Inflammatory macrophage treated with lipopolysaccharide for 1 hour (primary cell): ENCODE results near the gene TRAPPC2L.

Experiments
- DNase-seq, 2 donors: peaks; one replicate each; pipeline ENCODE4 v3.0.0-alpha.2; 2020 to 2022

The TRAPPC2L gene

DNA sequence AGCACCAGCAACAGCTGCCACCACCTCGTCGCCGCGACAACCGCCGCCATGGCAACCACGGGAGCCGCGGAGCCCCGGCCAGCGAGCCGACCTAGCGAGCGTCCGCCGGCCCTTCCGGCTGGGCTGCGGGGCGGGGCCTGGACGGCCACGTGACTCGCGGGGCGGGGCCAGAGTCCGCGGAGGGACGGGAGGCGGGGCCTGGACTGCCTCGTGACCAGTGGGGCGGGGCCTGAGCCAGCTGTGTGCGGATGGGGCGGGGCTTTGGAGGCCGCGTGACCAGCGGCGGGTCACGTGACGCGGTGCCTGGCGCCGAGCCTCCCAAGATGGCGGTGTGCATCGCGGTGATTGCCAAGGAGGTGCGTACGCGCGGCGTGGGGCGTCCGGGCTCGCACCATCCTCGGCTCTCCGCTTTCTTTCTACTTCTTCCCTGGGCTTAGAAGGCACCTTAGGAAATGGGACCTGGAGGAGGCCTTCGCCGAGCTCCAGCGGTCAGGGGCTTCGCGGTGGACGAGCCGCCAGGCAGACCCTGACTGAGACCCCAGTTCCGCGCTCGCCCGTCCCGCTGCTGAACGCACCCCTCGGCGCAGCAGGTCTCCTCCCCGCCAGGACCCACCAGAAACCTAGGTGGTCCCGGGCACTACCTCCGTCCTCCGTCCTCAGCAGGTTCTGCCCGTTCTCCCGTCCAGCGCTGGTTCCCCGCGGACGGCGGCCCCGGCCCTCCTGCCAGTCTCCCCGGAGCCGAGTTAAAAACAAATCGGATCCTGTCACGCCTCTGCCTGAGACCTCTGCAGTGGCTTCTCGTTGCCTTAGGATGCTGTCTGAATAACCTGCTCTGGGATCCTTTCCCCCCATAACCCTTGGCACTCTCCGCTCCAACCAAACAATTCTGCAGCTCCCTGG is at the start of gene TRAPPC2L, which contains the start of gene GALNS:
TSS of gene TRAPPC2L (plus strand) at position 300 of the 900 bp plus-strand sequence. CDS start at position 324, 24 bp downstream.
TSS of gene GALNS (minus strand) at position 120 of the 900 bp plus-strand sequence. CDS start at position 50, 70 bp downstream.
- DNase-seq: peak; percentile 93 to 99

DNA sequence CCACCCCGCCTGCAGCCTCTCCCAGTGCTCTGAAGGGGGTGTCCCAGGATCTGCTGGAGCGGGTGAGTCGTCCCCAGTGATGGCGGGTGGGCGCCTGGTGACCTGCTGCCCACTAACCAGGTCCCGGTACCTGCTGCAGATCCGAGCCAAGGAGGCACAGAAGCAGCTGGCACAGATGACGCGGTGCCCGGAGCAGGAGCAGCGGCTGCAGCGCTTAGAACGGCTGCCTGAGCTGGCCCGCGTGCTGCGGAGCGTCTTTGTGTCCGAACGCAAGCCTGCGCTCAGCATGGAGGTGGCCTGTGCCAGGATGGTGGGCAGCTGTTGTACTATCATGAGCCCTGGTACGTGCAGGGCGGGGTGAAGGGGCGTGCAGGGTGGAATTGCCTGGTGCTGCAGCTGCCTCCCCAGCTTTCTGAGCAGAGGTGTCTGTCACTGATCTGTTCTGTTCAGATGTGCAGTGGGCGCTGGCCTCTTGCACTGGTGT is 49.7 kb upstream of the TRAPPC2L start:
- DNase-seq: no peak

GRCh38 chr16:88807626-88808453 is 49.1 kb upstream of the TRAPPC2L start:
- DNase-seq: no peak

DNA sequence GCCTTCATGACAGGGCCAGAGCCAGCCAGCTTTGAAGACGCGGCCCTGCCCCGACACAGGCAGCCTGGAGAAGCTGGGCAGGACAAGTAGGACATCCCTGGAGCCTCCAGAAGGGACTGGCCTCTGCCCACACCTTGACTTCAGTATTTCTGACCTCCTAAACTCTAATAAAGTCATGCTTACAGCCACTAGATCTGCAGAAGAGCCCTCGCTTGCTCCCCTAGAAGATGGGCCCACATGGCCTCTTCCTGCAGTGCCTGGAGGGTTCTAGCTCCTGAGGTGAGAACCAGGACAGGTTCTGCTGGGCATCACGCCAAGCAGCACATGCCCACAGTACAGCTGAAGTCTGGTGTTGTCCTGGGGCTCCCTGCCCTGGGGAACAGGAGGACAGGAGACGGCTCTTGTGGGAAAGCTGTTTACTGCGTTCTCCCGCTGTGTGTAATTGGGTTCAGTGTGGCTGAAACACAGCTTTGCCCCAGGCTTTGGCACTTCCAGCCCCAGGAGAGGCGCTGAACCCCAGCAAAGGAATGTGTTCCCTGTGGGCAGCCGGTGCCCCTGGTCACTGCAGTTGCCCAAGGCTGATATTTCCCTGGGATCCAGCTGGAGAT is 47.8 kb upstream of the TRAPPC2L start:
- no peak for DNase-seq

- no peak for DNase-seq
Measured at GRCh38 chr16:88809676-88810165, 47.2 kb upstream of the TRAPPC2L start.

DNA sequence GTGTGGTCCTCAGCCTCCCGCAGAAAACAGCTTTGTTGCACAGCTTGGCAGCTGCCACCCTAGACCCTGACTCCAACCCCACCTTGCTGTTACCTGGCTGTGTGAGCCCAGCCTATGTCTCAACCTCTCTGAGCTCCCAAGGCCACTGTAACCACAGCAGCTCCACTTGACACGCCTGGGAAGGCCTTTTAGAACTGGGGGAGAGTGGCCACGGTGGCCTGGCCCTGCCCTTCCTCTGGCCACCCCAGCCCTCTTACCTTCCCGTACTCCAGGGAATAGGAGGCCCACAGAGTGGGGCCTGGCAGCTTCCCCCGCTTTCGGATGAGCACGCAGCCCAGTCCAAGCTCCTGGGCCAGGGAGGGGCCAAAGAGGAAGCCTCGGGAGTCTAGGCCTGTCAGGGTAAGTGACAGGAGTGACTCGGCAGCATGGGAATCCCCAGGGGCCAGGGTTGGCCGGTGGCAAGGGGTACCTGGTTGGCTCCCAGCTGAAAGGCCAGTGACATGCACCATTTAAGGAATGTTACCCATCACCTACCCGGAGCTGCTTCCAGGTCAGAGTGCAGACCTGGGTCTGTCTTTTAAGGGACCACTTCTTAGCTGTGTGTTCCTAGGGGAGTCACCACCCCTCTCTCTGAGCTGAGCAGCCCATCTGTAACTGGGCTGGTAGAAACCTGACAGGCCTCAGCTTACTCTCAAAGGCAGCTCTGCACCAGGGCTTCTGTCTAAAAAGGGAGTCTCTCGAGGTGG is 46.6 kb upstream of the TRAPPC2L start:
- peak; percentile 65 to 67 for DNase-seq

DNA sequence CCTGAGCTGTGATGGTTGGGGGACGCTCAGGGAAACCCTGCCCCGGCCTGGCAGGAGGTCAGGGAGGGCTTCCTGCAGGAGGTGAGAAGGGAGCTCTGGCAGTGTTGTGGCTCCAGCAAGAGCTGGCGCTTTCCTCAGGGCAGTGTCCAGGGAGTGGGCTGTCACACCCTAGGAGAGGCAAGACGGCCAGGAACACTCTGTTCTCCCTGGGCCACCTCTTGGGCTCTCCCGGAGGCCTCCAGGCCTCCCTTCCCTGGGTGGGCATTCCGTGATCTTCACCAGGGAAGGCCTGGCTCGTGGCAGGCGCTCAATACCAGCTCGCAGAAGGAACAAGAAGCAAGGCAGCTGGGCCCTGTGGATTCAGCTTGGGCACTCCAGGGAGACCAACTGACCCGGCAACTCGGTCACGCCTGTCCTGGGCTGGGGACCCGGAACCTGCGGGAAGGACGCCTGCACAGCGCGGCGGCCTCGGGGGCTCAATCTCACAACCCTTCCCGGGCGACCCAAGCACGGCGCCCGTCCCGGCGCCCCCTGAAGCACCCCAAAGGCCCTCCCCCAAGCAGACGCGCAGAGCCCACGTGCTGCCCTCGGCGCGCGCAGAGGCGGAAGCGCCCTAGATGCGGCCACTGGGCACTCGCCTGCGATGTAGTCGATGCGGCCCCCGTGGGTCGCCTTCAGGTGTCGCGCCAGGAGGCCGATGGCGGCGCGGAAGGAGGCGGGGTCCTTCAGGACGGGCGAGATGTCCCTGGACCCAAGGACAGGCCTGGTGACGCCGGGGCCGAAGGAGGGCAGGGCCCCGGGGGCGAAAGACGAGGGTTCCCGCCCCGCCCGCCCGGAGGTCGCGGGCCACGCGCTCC is 45.8 kb upstream of the TRAPPC2L start:
- peak; percentile 68 to 72 for DNase-seq

GRCh38 chr16:88811769-88812512 is 45.0 kb upstream of the TRAPPC2L start, which contains the start of gene APRT:
APRT (minus strand) TSS chr16:88811928; CDS start chr16:88811899, 29 bp downstream.
- peak; percentile 88 to 96 for DNase-seq

DNA sequence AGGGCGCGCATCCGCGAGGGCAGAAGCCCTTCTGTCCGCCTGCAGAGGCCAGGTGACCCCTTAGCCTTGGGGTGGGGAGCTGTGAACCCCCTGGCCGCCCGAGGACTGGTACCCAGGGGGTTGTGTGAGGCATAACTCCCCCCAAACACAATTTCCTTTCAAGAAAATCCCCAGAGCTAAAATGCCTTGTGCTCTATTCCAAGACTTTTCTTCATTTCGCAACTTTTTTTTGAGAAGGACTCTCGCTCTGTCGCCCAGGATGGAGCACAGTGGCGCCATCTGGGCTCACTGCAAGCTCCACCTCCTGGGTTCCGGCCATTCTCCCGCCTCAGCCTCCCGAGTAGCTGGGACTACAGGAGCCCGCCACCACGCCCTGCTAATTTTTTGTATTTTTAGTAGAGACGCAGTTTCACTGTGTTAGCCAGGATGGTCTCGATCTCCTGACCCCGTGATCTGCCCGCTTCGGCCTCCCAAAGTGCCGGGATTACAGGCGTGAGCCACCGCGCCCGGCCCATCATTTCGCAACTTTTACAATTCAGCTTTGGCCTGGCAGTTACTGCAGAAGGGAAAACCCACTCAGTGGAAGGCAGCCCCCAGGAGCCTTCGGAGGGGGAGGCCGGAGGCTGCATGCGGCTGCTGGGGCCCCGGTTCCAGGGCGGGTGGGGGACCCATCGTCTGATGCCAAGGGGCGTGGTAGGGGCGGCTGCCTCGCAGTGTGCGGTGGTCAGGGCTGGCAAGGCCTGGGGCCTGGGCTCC is 44.2 kb upstream of the TRAPPC2L start:
- peak; percentile 63 to 78 for DNase-seq

DNA sequence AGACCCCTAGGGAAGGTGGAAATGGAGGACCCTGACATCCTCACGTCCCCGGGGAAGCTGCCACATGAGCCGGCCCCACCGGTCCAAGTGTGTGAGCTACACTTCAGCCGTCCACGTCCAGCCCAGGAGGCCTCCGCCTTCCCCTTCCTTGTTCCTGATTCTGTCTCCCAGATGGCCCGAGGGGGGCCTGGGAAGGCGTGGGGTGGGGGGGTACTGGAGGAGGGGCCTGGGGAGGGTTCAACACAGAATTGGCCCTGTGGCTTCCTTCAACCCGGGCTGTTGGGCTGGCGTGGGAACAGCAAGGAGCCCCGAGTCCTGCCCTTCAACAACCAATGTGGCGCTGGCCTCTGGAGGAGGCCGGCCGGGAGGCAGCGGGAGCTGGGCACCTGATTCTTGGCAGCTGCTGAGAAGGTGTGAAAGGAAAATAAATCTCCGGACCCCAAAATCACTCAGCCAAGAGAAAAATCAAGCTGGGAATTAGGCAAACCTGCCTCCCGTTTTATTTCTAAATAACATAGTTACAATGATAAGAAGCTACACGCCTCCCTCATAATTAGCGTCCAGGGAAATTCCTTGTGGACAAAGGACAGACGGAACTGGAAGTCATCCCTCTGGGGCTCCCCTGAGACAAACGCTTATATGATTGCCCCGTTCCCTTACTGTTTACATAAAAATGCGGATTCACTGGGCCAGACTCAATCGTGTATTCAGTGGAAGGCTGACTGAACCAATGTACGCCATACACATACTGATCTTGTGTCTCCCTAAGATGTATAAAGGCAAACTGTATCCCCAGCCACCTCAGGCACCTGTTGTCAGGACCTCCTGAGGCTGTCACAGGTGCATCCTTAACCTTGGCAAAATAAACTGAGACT is 43.4 kb upstream of the TRAPPC2L start:
- DNase-seq: no peak

DNA sequence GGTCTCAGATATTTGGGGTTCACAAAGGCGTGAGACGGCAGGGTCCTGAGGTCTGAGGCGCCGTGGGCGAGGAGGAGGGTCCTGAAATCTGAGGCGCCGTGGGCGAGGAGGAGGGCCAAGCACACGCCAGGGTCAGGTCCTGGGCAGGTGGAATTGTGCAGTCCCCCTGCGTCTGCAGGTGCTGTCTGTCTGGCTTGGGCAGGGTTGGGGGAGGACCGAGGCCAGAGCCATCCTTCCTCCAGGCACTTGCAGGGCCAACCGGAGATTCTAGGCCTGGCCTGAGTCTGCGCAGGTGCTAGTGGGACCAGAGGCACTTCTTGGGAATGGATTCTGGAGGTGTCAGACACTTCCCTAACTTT is 42.8 kb upstream of the TRAPPC2L start:
- DNase-seq: no peak

- no peak for DNase-seq
Measured at GRCh38 chr16:88815227-88815626, 41.7 kb upstream of the TRAPPC2L start.

DNA sequence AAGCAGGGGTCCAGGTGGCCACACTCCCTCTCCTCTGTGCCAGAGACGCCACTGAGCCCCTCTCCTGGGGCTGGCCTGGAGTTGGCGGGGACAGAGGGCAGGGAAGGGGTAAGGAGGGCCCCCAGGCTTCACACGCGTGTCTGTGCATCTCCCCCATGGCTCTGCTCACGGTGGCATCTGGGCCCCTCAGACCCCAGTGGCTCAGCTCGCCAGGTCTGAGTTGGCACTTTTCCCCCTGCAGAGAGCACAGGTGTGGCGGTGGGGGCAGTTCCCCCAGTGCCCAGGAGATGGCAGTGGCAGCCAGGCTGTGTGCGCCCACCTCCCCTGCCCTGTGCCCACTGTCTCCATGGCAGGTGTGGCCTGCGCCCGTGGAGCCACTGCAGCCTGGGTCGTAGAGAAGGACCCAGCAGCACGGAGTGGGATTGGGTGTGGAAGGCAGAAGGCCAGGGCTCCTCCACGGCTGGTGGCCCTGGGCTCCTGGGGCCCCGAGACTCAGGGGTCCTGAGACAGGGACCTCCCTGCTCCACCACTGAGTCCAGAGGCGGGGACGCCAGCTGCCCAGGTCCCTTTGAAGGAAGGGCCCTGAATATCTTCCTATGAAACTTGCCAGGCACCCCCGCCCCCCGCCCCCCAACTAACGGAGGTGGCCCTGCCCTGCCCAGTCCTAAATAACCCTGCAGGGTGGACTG is 40.9 kb upstream of the TRAPPC2L start:
- DNase-seq: peak in 1 of 2 donors; percentile 37

GRCh38 chr16:88816736-88817535 is 40.0 kb upstream of the TRAPPC2L start:
- no peak for DNase-seq

DNA sequence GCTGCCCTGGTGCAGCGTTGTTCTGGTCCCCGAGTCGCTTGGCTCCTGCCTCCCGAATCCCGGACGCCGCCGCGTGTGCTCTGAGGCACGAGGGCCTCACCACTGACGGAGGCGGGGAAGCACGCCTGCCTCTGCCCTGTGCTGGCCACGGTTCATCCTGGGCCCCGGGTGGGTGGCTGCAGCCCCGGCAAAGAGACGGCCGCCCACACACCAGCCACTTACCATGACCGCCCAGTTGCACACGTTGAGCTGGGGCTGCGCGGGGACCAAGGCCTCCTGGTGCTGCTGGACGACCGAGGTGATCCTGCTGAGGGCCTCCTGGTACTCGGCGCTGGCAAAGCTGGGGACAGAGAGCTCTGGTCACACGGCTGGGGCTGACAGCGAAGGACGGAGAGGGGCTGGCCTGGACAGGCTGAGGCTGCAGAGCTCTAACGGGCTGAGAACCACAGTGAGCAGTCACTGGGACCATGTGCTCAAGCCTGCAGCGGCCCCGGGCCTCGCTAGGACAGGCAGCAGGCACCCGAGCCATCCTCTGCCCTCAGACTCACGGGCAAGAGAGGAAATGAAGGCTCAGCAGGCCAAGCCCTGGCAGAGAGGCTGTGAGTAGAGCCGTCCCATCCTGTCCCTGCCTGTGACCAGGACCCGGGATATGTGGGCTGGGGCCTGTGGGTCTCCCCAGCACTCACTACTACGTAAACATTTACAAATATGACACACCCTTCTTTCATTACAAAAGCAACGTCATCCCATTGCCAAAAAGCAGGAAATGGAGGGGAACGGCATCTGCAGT is 38.9 kb upstream of the TRAPPC2L start:
- DNase-seq: no peak

DNA sequence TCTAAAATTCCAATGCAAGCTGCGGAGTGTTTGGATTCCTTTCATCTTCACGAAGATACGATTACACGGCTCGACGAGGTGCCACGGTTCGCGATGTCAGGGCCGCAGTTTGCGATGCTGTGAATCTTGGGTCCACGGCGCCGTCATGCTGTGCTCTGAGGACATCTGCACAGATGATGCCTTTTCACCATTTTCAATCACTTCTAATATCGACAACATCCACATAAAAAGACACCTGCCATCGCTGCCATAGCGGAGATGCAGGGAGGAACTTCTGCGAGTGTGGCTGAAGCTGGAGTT is 38.4 kb upstream of the TRAPPC2L start:
- no peak for DNase-seq
